ENCODE data around the gene APCDD1.
A peak's percentile ranks its signal among the peaks of the same experiment; 100 is the strongest.
"Not testable (repeated sequence)": the region's sequence is repeated elsewhere in the genome, so short reads cannot be mapped to it uniquely, and the experiment has no call there.

The APCDD1 gene

GRCh38 chr18:10499230-10499629 is 44.8 kb downstream of the APCDD1 start:
- no peak for DNase-seq

- no peak for DNase-seq
Measured at GRCh38 chr18:10500038-10500437, 45.6 kb downstream of the APCDD1 start.

DNA sequence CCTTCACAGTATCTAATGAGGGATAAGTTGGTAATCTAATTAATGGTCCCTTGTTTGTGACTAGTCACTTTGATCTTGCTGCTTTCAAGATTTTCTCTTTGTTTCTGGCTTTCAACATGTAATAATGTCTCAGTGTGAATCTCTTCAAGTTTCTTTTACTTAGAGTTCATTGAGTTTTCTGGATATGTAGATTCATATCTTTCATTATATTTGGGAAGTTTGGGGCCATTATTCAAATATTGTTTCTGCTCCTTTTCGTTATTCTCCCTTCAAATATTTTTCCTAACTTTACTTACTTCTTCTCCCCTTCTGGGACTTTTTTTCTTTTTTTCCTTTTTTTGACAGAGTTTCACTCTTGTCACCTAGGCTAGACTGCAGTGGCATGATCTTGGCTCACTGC is 50.3 kb downstream of the APCDD1 start:
- DNase-seq, result no peak

DNA sequence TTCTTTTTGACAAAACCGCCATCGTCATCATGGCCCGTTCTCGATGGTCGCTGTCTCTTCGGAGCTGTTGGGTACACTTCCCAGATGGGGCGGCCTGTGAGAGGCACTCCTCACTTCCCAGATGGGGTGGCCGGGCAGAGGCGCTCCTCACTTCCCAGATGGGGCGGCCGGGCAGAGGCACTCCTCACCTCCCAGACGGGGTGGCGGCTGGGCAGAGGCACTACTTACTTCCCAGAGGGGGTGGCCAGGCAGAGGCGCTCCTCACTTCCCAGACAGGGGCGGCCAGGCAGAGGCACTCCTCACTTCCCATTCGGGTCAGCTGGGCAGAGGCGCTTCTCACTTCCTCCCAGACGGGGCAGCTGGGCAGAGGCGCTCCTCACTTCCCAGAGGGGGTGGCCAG is 51.5 kb downstream of the APCDD1 start:
- DNase-seq, result not testable (repeated sequence)

GRCh38 chr18:10508591-10508990 is 54.2 kb downstream of the APCDD1 start:
- no peak for DNase-seq

DNA sequence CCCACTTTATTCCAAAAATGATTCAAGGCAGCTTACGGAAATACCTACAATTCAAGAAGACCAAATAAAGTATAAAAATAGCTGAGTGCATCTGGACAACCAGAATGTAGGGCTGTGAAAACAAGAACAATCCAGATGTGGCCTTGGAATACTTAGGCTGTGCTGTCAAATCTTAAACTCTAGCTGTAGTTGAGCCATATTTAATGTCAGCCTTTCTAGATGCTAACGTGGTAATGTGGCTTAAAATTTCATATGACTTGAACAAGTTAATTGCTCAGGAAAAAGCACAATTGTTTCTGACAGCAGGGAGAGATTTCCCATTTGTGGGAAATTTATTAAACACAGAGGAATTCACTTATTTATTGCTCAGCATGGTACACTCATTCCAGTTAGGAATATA is 56.8 kb downstream of the APCDD1 start:
- DNase-seq, result no peak

DNA sequence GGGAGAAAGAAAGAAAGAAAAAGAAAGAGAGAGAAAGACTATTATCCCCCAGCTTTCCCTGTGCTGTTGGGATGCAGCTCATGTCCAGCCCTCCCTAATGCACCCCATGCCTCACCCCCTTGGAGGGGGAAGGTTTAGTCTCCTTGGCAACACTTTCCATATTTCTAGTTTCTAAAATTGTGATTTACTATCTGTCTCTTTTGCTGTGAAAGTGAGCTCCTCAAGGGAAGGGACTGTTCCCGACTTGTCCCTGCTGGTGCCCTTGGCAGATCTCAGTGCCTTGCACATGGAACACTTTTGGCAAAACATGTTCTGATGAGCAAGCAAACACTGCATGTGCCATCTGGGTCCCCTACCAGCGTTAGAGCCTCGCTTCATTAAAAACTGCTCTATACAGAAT is 59.6 kb downstream of the APCDD1 start:
- no peak for DNase-seq

DNA sequence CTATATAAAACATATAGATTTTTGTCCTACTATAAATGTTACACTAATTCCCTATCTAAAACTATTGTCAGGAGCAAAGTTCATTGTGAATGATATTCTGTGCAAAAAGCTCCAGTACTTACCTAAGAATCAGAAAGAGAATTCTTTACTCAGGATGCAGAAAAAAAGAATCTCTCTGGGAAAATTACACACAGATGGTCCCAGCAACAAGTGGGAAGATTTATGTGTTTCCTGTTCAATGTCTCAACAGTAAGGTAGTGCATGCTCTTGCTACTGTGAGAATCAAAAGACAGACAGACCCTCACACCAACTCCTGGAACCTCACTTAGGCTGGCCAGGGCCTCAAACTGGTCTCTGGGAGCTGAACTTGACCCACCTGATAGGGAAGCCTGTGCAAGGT is 60.2 kb downstream of the APCDD1 start:
- DNase-seq, result no peak

DNA sequence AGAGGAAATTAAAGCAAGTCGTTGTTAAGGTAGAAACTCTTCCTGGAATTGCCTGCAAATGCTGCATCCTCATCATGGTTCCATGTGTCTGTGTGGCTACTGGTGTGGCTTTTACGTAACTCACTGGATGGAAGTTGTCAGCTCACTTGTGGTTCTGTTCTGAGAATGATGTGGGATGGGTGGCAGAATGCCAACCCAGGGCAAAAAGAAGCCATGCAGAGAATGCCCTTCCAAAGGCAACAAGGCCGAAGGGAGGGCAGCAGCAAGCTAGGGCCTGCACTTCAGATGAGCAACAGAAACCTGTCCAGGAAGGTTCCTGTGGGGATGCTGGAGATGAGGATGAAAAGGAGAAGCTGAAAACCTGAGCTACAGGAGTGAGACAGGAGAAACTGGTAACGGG is 61.0 kb downstream of the APCDD1 start:
- no peak for DNase-seq

DNA sequence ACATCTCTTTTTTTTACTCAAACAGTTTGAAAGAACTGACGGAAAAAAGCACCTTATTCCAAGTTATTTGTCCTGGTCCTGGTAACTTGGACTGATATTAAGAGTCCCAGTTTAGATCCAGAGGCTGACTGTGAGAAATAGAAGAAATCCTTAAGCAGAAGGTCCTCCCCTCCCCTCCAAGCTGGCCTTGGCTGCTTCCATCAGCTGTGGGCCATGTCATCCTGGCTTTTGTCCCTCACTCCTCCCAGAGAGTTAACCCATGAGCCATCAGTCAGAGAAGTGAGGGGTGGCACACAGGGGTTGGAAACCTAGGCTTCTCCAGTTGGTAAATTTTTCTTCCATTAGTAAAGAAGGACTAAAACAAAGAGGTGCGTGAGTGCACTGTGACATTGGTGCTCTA is 61.6 kb downstream of the APCDD1 start:
- DNase-seq, result no peak

- DNase-seq, result no peak
Measured at GRCh38 chr18:10518595-10519255, 64.3 kb downstream of the APCDD1 start.

GRCh38 chr18:10519366-10519765 is 64.9 kb downstream of the APCDD1 start:
- DNase-seq, result no peak

DNA sequence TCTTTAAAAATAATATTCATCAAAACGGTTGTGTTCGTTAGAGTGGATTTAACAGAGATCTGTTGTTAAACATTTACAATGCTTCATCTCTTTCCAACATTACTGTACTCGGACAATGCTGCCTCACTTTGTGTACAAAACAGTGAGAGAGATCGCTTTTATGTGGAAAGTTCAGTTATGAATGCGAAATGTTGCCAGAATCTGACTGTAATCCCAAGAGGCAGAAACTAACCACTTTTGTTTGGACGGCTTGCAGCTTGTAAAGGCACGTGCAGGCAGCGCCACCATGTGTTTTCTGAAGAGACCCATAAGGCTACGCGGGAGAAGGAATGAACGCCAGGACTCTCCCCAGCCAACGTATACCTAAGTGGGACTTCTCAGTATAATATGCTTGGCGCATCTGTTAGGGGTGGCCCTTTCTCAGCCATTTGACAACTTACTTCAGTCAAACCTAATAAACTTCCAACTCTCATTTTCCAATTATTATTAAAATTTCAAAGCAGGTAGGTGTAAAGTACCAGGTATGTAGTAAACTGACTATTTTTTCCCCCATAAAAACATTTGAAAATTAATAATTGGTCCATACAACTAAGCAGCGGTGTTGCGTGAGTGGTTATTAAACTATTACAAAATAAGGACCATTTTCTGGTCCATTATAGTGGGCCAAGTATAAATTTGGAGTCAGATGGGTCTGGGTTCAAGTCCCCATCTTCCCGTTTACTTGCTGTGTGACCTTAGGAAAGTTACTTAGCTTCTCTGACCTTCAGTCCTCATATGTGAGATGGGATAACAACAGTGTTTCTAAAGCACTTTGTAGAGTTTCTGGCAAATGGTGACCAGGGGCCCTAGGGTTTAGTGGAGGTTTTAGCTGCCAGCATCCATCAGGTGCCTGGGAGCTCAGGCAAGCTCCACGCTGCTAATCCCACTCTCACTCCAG is 65.8 kb downstream of the APCDD1 start:
- DNase-seq, result peak; percentile 64

DNA sequence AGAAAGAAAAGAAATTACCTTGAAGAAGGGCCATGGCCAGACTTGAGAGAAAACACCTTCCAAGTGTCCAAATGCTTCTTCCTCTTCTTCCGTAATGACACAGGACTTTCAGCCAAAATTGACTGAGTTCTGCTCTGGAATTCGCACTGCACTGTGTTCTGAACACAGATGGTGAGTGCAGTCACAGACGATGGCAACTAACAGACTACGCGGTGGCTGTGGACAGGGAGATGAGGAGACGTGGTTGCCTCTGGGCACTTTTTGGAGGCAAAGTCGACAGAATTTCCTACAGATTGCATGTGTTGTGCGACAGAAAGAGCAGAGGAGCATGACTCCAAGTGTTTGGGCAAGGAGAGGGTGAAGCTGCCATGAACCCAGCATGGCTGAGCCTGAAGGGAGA is 67.1 kb downstream of the APCDD1 start:
- DNase-seq, result no peak

- DNase-seq, result no peak
Measured at GRCh38 chr18:10522574-10522973, 68.1 kb downstream of the APCDD1 start.

- DNase-seq, result no peak
Measured at GRCh38 chr18:10523544-10523943, 69.1 kb downstream of the APCDD1 start.

DNA sequence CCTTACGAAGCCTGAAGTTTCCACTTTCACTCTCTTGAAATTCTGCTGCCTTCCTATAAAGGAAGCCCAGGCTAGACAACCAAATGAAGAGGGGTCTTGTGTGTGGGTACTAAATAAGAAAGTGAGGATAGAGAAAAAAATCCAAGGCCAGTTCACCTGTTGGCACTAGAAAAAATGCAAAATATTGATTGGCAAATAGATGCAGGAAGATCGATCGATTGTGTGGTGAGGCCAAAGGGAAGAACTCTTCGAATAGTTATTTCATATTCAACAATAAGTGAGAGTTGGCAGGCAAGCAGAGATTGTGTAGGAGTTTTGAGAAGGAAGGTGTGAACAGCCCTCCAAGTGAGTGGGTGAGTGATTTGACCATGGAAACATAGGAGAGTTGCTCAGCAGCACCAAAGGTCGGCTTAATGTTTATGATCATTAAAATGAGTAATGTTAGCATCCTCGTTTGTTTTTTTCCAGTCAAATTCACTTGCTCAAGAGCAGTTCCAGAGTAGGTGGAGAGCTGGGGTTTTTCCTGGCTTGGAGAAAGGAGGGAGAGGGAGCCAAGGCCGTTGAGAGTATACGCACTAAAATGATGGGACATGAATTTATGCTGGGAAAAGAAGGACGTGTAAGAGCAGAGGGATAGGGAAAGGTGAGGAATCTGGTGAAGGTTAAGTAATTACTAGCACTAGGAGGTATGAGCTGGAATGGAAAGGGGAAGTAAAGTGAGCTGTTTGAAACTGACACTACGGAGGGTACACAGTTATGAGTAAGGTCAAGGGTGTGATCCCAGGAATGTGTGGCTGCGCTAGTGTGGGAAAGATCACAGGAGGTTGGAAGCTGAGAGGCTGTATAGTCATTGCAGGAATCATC is 70.3 kb downstream of the APCDD1 start:
- no peak for DNase-seq

- no peak for DNase-seq
Measured at GRCh38 chr18:10525371-10525691, 70.9 kb downstream of the APCDD1 start.

DNA sequence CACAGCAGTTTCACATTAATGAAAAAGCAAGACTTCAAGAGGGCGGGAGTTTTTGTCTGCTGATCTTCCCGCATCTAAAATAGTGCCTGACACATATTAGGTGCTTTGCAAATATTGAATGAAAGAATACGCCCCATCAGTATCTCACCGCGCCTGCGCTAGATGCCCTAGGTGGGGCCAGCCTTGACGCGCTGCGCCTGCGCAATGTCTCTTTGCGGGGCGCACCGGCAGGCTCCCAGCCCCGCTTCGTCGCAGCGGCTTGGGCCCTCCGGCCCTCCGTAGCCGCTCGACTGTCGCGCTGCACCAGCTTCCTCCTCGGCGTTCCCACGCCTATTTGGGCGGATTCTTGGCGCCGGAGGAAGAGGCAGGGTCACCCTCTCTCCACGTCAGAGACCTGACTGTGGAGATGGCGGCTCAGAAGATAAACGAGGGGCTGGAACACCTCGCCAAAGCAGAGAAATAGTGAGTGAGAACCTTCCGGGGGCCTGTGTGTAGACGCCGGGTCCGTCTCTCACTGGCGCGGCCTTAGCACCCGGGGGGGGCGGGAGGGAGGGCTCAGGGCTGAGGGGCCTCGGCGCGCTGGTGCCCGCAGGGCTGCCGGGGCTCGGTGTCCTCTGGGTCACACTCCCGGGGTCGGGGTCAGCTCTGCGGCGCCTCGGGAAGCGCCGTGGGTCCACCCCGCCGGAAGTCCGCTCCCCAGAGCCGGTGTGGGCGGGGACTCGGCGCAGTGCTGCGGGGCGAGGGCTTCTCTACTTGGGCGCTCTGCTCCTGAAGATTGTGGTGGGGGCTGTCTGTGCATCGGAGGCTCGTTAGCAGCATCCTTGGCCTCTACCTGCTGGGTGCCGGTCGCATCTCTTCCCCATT is 71.5 kb downstream of the APCDD1 start, which contains the start of gene NAPG:
NAPG (plus strand) TSS at position 331 of the 864 bp plus-strand sequence; CDS start at position 407, 76 bp downstream.
- DNase-seq, result peak; percentile 92

GRCh38 chr18:10526561-10526949 is 72.1 kb downstream of the APCDD1 start:
- no peak for DNase-seq

GRCh38 chr18:10528439-10528838 is 74.0 kb downstream of the APCDD1 start:
- no peak for DNase-seq

- DNase-seq, result no peak
Measured at GRCh38 chr18:10530002-10530401, 75.6 kb downstream of the APCDD1 start.
